Activated CD8-positive, alpha-beta T cell treated with anti-CD3 and anti-CD28 coated beads for 36 hours (primary cell): ENCODE results near the gene CDT1. TPM values are rescaled to one million over a fixed set of nuclear protein-coding genes. Genes with fewer than 3 reads are reported as not detected.
A peak's percentile ranks its signal among the peaks of the same experiment; 100 is the strongest.

Source experiments
- ATAC-seq: fragments of 200-7000 bp; cut with Tn5 transposase; one replicate; pipeline ENCODE4 v1.10.0; 2021; ENCODE audit warnings: mild to moderate bottlenecking, moderate library complexity
- CTCF ChIA-PET: fragments of 350-600 bp; sonication (Branson Sonifier 250); formaldehyde crosslinking; loops from one replicate; lab custom pipeline; 2021; ENCODE audit warnings: antibody characterized with exemption; lab: Charles Lee
- POLR2A ChIA-PET: fragments of 350-600 bp; sonication (Branson Sonifier 250); formaldehyde crosslinking; loops from one replicate; lab custom pipeline; 2021; ENCODE audit warnings: antibody characterized with exemption; lab: Charles Lee
- DNase-seq: peaks from one replicate; pipeline ENCODE4 v3.0.0-alpha.2; 2020
- H3K27ac Mint-ChIP-seq: one replicate; pipeline ENCODE4 v1.8.0; 2021; ENCODE audit warnings: mild to moderate bottlenecking, mixed read lengths
- H3K27me3 Mint-ChIP-seq: one replicate; pipeline ENCODE4 v1.8.0; 2021; ENCODE audit warnings: mixed read lengths
- H3K36me3 Mint-ChIP-seq: one replicate; pipeline ENCODE4 v1.8.0; 2021; ENCODE audit warnings: low read depth, mixed read lengths
- H3K4me1 Mint-ChIP-seq: one replicate; pipeline ENCODE4 v1.8.0; 2021; ENCODE audit warnings: low read depth, mixed read lengths
- H3K4me3 Mint-ChIP-seq: one replicate; pipeline ENCODE4 v1.8.0; 2021; ENCODE audit warnings: mild to moderate bottlenecking, moderate library complexity, mixed read lengths
- H3K9me3 Mint-ChIP-seq: one replicate; pipeline ENCODE4 v1.8.0; 2021; ENCODE audit warnings: mixed read lengths
- intact Hi-C: fragments of 100-400 bp; cut with micrococcal nuclease; formaldehyde crosslinking; loops from one replicate; pipeline ENCODE4 v1.10.0; 2022
- total RNA-seq, 2 experiments: library from RNA; stranded (reverse); gene quantifications; one replicate each; pipeline ENCODE4 v1.2.3, GENCODE V29; 2021
- TF ChIP-seq, protein P1 (sequence below): fragments of 200-600 bp; IDR thresholded peaks from one replicate; pipeline ENCODE4 v1.8.0; 2022; ENCODE audit warnings: antibody characterized with exemption, mild to moderate bottlenecking

Gene CDT1
- total RNA-seq, 2 experiments from 2014 or later, result 180 to 182 TPM

DNA sequence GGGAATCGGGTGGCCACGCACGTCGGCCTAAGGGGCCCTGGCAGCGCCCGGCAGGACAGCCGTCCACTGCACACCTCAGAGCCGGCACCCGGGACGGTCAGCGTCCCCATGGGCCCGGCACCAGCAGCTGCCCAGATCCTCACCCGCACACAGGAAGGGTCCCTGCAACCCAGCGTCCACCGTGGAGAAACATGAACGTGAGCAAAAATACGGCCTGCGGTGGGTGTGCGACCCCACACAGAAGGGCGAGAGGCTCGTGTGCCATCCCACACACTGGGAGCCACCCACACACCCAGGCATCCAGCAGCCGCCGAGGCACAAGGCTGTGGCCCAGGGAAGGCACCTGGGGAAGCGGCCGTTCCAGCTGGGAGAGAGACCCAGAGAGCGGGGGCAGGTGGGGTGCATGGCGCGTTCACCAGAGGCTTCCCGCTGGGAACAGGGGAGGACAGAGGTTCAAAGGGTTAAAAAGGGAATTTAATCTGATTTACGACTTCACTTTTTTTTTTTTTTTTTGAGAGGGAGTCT lies 25.0 kb upstream of the CDT1 start:
- TF ChIP-seq, protein P1, sequence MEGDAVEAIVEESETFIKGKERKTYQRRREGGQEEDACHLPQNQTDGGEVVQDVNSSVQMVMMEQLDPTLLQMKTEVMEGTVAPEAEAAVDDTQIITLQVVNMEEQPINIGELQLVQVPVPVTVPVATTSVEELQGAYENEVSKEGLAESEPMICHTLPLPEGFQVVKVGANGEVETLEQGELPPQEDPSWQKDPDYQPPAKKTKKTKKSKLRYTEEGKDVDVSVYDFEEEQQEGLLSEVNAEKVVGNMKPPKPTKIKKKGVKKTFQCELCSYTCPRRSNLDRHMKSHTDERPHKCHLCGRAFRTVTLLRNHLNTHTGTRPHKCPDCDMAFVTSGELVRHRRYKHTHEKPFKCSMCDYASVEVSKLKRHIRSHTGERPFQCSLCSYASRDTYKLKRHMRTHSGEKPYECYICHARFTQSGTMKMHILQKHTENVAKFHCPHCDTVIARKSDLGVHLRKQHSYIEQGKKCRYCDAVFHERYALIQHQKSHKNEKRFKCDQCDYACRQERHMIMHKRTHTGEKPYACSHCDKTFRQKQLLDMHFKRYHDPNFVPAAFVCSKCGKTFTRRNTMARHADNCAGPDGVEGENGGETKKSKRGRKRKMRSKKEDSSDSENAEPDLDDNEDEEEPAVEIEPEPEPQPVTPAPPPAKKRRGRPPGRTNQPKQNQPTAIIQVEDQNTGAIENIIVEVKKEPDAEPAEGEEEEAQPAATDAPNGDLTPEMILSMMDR, result no peak
- Mint-ChIP-seq H3K36me3 (no peaks in the 10 kb centered on the region), H3K4me3 (no peak overlapping the region), H3K4me1 (peaks cover 42% of the 10 kb centered on the region), H3K9me3 (no peaks in the 10 kb centered on the region), H3K27me3 (no peaks in the 10 kb centered on the region), H3K27ac (no peak overlapping the region)
- DNase-seq (no peak), ATAC-seq (no peak)
- POLR2A ChIA-PET, result no interaction called here
- intact Hi-C loops, result no loop called here
- CTCF ChIA-PET, result interaction anchor here (1.2 to 6.5 kb wide), 2 partner anchors 35 to 42 kb away, joined by 3 to 37 read pairs; no protein-coding TSS in a partner anchor

DNA sequence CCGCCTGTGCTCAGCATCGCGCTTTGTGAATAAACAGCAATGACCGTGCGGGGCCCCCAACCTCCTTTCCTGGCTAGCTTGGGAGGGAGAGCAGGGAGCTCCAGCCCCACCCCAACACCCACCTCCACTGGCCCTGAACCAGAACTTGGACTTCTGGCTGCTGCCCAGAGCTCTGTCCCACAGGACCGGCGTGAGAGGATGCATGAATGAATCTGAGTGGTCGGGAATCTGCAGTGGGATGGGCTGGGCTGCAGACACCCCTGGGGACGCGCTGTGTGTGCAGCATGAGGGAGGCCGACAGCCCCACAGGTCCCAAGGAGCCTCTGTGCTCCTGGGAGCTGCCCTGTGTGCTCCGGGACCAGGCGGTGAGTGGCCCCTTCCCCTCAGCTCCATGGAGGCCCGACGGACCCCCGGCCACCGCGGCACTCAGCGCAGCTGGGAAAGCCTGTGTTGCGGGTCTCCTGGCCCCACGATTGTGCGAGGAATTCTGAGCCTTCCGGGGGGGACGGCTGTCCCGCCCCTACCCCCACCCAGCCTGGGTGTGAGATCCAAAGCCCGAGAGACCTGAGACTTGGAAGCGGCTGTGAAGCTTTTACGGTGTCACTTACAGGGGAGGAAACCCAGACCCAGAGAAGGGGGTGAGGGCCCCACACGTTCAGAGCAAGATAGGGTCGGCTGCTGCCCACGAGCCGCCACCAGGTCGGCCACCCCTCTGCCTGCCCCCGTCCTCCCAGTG lies 24.0 kb upstream of the CDT1 start:
- ChIA-PET POLR2A (interaction anchor here (1.0 to 6.7 kb wide), 6 partner anchors 9 to 209 kb away, joined by 3 to 81 read pairs (median 9); partner anchors contain the start of genes APRT, CTU2 and RNF166), CTCF (interaction anchor here (1.0 to 6.5 kb wide), 10 partner anchors 20 to 96 kb away, joined by 4 to 37 read pairs (median 10); partner anchors contain the start of gene TRAPPC2L)
- Mint-ChIP-seq H3K4me1 (peaks cover 43% of the 10 kb centered on the region), H3K27ac (peak overlapping the region; percentile 79), H3K36me3 (no peaks in the 10 kb centered on the region), H3K9me3 (no peaks in the 10 kb centered on the region), H3K27me3 (no peaks in the 10 kb centered on the region), H3K4me3 (peak overlapping the region; percentile 68)
- ATAC-seq (no peak), DNase-seq (no peak)
- TF ChIP-seq, protein P1, result no peak
- intact Hi-C loops, result loop anchor here (5.0 kb wide), 1 partner anchor 37 kb away; no protein-coding TSS in a partner anchor

- ChIA-PET CTCF (interaction anchor here (0.9 to 6.5 kb wide), 14 partner anchors 13 to 97 kb away, joined by 3 to 37 read pairs (median 4); partner anchors contain the start of genes APRT and TRAPPC2L), POLR2A (interaction anchor here (0.8 to 6.7 kb wide), 13 partner anchors 8 to 437 kb away, joined by 3 to 81 read pairs (median 6); partner anchors contain the start of genes APRT, CDT1, CTU2 and RNF166)
- peaks cover 43% of the 10 kb centered on the region for H3K4me1 Mint-ChIP-seq
- TF ChIP-seq, protein P1, result no peak
- no peak for DNase-seq
- intact Hi-C loops, result loop anchor here (5.0 kb wide), 1 partner anchor 38 kb away; no protein-coding TSS in a partner anchor
- ATAC-seq, result no peak
- H3K27ac Mint-ChIP-seq, result peak overlapping the region; percentile 79
- no peaks in the 10 kb centered on the region for H3K27me3 Mint-ChIP-seq
- no peaks in the 10 kb centered on the region for H3K36me3 Mint-ChIP-seq
- no peaks in the 10 kb centered on the region for H3K9me3 Mint-ChIP-seq
- peak overlapping the region; percentile 68 for H3K4me3 Mint-ChIP-seq
Observed at GRCh38 chr16:88780142-88781062, 23.2 kb upstream of the CDT1 start.

GRCh38 chr16:88781140-88782077 lies 22.2 kb upstream of the CDT1 start:
- ChIA-PET POLR2A (interaction anchor here (0.5 to 6.7 kb wide), 23 partner anchors 9 to 762 kb away, joined by 3 to 81 read pairs (median 4); partner anchors contain the start of genes APRT, CDT1, CTU2 and CYBA), CTCF (interaction anchor here (0.6 to 6.5 kb wide), 17 partner anchors 8 to 79 kb away, joined by 3 to 37 read pairs (median 4); partner anchors contain the start of genes APRT and TRAPPC2L)
- H3K9me3 Mint-ChIP-seq, result no peaks in the 10 kb centered on the region
- peak; percentile 59 for ATAC-seq
- DNase-seq, result peak; percentile 80
- H3K27ac Mint-ChIP-seq, result peak overlapping the region; percentile 79
- intact Hi-C loops, result loop anchor here (5.0 kb wide), 1 partner anchor 39 kb away; no protein-coding TSS in a partner anchor
- no peaks in the 10 kb centered on the region for H3K36me3 Mint-ChIP-seq
- H3K4me3 Mint-ChIP-seq, result peak overlapping the region; percentile 68
- H3K27me3 Mint-ChIP-seq, result no peaks in the 10 kb centered on the region
- TF ChIP-seq, protein P1, result no peak
- H3K4me1 Mint-ChIP-seq, result peaks cover 43% of the 10 kb centered on the region
